Fibroblast of lung (primary cell): ENCODE data around the gene DSTN. TPM values are rescaled to one million over a fixed set of nuclear protein-coding genes. Genes with fewer than 3 reads are reported as not detected.
A peak's percentile ranks its signal among the peaks of the same experiment; 100 is the strongest.

Experiments
- DNase-seq, 2 donors: peaks; one replicate each; pipeline versions ENCODE4 v3.0.0 to v3.0.0-alpha.2; 2010; ENCODE audit warnings: low read depth in 2 of 2
- H2AFZ ChIP-seq: 2 replicates; pipeline ENCODE4 v1.5.1; 2012; ENCODE audit warnings: low read length, control low read depth, inconsistent platforms
- H3K27ac ChIP-seq: 2 replicates; pipeline ENCODE4 v1.5.1; 2011; ENCODE audit warnings: low read length, control low read depth; ENCODE audit not compliant: insufficient read depth
- H3K27me3 ChIP-seq: 2 replicates; pipeline ENCODE4 v1.5.1; 2011; ENCODE audit warnings: mild to moderate bottlenecking, low read length; ENCODE audit not compliant: control insufficient read depth, insufficient read depth
- H3K36me3 ChIP-seq: 2 replicates; pipeline ENCODE4 v1.5.1; 2011; ENCODE audit warnings: low read length; ENCODE audit not compliant: control insufficient read depth, insufficient read depth
- H3K4me1 ChIP-seq: 2 replicates; pipeline ENCODE4 v1.5.1; 2011; ENCODE audit warnings: low read length; ENCODE audit not compliant: control insufficient read depth, insufficient read depth; ENCODE audit errors: extremely low read depth
- H3K4me2 ChIP-seq: 2 replicates; pipeline ENCODE4 v1.5.1; 2011; ENCODE audit warnings: low read length, control low read depth; ENCODE audit not compliant: insufficient read depth; ENCODE audit errors: extremely low read depth
- H3K4me3 ChIP-seq, 4 experiments: fragments of 200-600 bp in 1 of 4; sonication (generic) in 1 of 4; replicated peaks in 1 of 4; 2 replicates each; pipeline ENCODE4 v1.5.1; 2011 to 2016; ENCODE audit warnings: low read length in 4 of 4, low read depth in 3 of 4, mild to moderate bottlenecking in 3 of 4, control low read depth in 2 of 4, inconsistent platforms in 1 of 4, mixed read lengths in 1 of 4; ENCODE audit not compliant: insufficient read depth in 1 of 4; ENCODE audit errors: control extremely low read depth in 1 of 4
- H3K79me2 ChIP-seq: 2 replicates; pipeline ENCODE4 v1.5.1; 2012; ENCODE audit warnings: mild to moderate bottlenecking, low read length, inconsistent platforms; ENCODE audit not compliant: control insufficient read depth, insufficient read depth
- H3K9ac ChIP-seq: 2 replicates; pipeline ENCODE4 v1.5.1; 2011; ENCODE audit warnings: mild to moderate bottlenecking, low read length, control low read depth; ENCODE audit not compliant: insufficient read depth
- H3K9me3 ChIP-seq: 2 replicates; pipeline ENCODE4 v1.5.1; 2012; ENCODE audit warnings: low read depth, low read length; ENCODE audit not compliant: control insufficient read depth, insufficient read depth
- H4K20me1 ChIP-seq: 2 replicates; pipeline ENCODE4 v1.5.1; 2011; ENCODE audit warnings: low read length; ENCODE audit not compliant: control insufficient read depth, insufficient read depth; ENCODE audit errors: extremely low read depth
- CTCF ChIP-seq, 2 donors: IDR thresholded peaks in 1 of 2; conservative IDR thresholded peaks in 1 of 2; 1 replicate in 1 of 2; 2 replicates in 1 of 2; pipeline ENCODE4 v1.5.1; 2011 to 2012; ENCODE audit warnings: low read length in 2 of 2, control low read depth in 1 of 2, inconsistent platforms in 1 of 2, low read depth in 1 of 2, mild to moderate bottlenecking in 1 of 2
- EZH2 ChIP-seq: IDR thresholded peaks from 2 replicates; pipeline ENCODE4 v1.5.1; 2012; ENCODE audit warnings: low read length, control low read depth, mild to moderate bottlenecking; ENCODE audit errors: missing control alignments
- polyA plus RNA-seq, 2 donors: library from polyadenylated mRNA; depleted of rRNA in 1 of 2; stranded (reverse) in 1 of 2; unstranded in 1 of 2; fragments of >200 nt; gene quantifications; 2 replicates each; pipeline ENCODE4 v1.2.1, GENCODE V29; 2011 to 2012; ENCODE audit warnings: missing spikeins in 1 of 2
- total RNA-seq: library from RNA; depleted of rRNA; stranded (reverse); fragments of >200 nt; gene quantifications from 2 replicates; pipeline ENCODE4 v1.2.1, GENCODE V29; 2014

The DSTN gene
- total and polyA plus RNA-seq, 2 donors (not counting 1 experiment from before 2014, with no cell fraction given): 289 to 737 TPM

GRCh38 chr20:17562804-17563305 lies 7.0 kb upstream of the DSTN start:
- TF ChIP-seq CTCF (conservative IDR thresholded peaks at IDR 0.05 in 1 of 2, IDR thresholded peaks at IDR 0.05 in 1 of 2; ENCODE audit: low read depth in 1 of 2, low read length in 2 of 2) (no peak), EZH2 (no peak)
- Histone ChIP-seq H3K36me3 (no peaks in the 10 kb centered on the region), H3K27me3 (no peaks in the 10 kb centered on the region), H3K79me2 (no peaks in the 10 kb centered on the region), H3K27ac (peak overlapping the region; percentile 36), H3K4me3 (no peak overlapping the region), H3K9ac (no peak overlapping the region), H3K9me3 (no peaks in the 10 kb centered on the region), H3K4me1 (peaks cover 9% of the 10 kb centered on the region), H4K20me1 (no peaks in the 10 kb centered on the region), H3K4me2 (no peak overlapping the region), H2AFZ (no peak overlapping the region)
- DNase-seq: peak; percentile 84 to 95

GRCh38 chr20:17565169-17565845 lies 4.6 kb upstream of the DSTN start:
- DNase-seq: peak; percentile 45 to 67
- Histone ChIP-seq H3K79me2 (peaks cover 4% of the 10 kb centered on the region), H3K4me3 (no peak overlapping the region), H3K36me3 (no peaks in the 10 kb centered on the region), H4K20me1 (no peaks in the 10 kb centered on the region), H3K27me3 (no peaks in the 10 kb centered on the region), H3K9ac (no peak overlapping the region), H3K9me3 (no peaks in the 10 kb centered on the region), H3K4me1 (peaks cover 6% of the 10 kb centered on the region), H3K27ac (no peak overlapping the region), H2AFZ (no peak overlapping the region), H3K4me2 (no peak overlapping the region)
- no peak for TF ChIP-seq CTCF (conservative IDR thresholded peaks at IDR 0.05 in 1 of 2, IDR thresholded peaks at IDR 0.05 in 1 of 2; ENCODE audit: low read depth in 1 of 2, low read length in 2 of 2)
- TF ChIP-seq EZH2: no peak

GRCh38 chr20:17566345-17566744 lies 3.5 kb upstream of the DSTN start:
- no peak for DNase-seq
- H3K79me2 ChIP-seq: peaks cover 15% of the 10 kb centered on the region
- no peak overlapping the region for H3K9ac ChIP-seq
- peaks cover 6% of the 10 kb centered on the region for H3K4me1 ChIP-seq
- H4K20me1 ChIP-seq: no peaks in the 10 kb centered on the region
- no peaks in the 10 kb centered on the region for H3K9me3 ChIP-seq
- H3K36me3 ChIP-seq: no peaks in the 10 kb centered on the region
- H3K4me2 ChIP-seq: no peak overlapping the region
- H2AFZ ChIP-seq: no peak overlapping the region
- no peak overlapping the region for H3K27ac ChIP-seq
- H3K27me3 ChIP-seq: no peaks in the 10 kb centered on the region
- no peak for TF ChIP-seq CTCF (conservative IDR thresholded peaks at IDR 0.05 in 1 of 2, IDR thresholded peaks at IDR 0.05 in 1 of 2; ENCODE audit: low read depth in 1 of 2, low read length in 2 of 2)
- no peak for TF ChIP-seq EZH2
- H3K4me3 ChIP-seq: no peak overlapping the region
